RWPE1 (cell line): ENCODE measurements around the gene RIOK2.

Experiments used
- CTCF ChIA-PET: fragments of 350-600 bp; sonication (Branson Sonifier 250); formaldehyde crosslinking; extraction: SDS; loops from one replicate; lab custom pipeline; 2021; lab: Yijun Ruan, JAX
- POLR2A ChIA-PET: fragments of 400-600 bp; formaldehyde crosslinking; extraction: SDS; loops from one replicate; lab custom pipeline; 2020; ENCODE audit warnings: antibody characterized with exemption; ENCODE audit not compliant: low non-redundant PET; lab: Yijun Ruan, JAX
- DNase-seq: peaks from one replicate; pipeline ENCODE4 v3.0.0; 2012; ENCODE audit warnings: low spot score
- H3K27ac ChIP-seq: fragments of 450-650 bp; 2 replicates; pipeline ENCODE4 v1.5.1; 2017
- CTCF ChIP-seq: fragments of 450-650 bp; conservative IDR thresholded peaks from 2 replicates; pipeline ENCODE4 v1.5.1; 2017; ENCODE audit warnings: low read depth, mild to moderate bottlenecking

The RIOK2 gene

GRCh38 chr5:97224112-97224750, 41.2 kb upstream of the RIOK2 start:
- no peak for DNase-seq
- CTCF ChIA-PET: no interaction called here
- H3K27ac ChIP-seq: no peak overlapping the region
- TF ChIP-seq CTCF: no peak
- POLR2A ChIA-PET: no interaction called here

- CTCF ChIA-PET: no interaction called here
- H3K27ac ChIP-seq: no peak overlapping the region
- POLR2A ChIA-PET: no interaction called here
Measured at GRCh38 chr5:97223596-97223995, 40.5 kb upstream of the RIOK2 start.

DNA sequence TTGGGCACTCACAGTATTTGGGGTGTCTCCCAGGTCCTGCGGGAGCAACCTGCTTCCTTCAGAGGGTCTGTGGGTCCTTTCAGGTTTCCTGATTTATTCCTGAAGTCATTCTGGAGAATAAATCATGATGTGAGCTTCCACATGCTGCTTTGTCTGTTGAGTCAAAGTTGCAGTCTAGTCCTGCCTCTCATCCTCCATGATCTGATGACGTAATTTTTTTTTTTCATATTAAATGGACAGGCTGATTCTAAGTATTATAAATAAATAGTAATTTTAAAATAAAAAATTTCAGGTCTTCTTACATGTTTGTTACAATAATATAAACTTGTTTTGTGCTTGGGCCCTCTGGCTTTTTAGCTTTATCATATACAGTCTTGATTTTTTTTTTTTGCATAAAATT, 26.3 kb upstream of the RIOK2 start:
- POLR2A ChIA-PET: no interaction called here
- CTCF ChIA-PET: no interaction called here

More at GRCh38 chr5:97223596-97223995, 40.5 kb upstream of the RIOK2 start:
- no peak for TF ChIP-seq CTCF
- no peak for DNase-seq

DNA sequence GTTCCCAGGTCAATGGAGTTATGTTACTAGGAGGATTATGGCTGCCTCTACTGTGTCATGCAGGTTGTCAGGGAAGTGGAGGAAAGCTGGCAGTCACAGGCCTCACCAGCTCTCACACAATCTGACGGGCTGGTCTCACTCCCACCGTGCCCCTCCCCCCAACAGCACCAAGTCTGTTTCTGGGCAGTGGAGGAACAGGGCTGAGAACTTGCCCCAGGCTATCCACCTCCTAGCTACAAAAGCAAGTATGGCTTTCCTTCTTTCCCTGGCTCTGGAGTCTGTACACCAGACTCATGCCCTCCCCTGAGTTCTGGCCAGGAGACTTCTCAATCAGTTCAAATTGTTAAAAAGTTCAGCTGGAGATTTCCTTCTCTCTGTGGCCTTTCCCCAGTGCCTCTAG, 25.7 kb upstream of the RIOK2 start:
- ChIA-PET CTCF (interaction anchor here (0.6 kb wide), 1 partner anchor 1537 kb away, joined by 3 read pairs; no protein-coding TSS in a partner anchor), POLR2A (no interaction called here)

More for the DNA sequence above, 26.3 kb upstream of the RIOK2 start:
- no peak for DNase-seq
- TF ChIP-seq CTCF: no peak
- H3K27ac ChIP-seq: no peak overlapping the region

DNA sequence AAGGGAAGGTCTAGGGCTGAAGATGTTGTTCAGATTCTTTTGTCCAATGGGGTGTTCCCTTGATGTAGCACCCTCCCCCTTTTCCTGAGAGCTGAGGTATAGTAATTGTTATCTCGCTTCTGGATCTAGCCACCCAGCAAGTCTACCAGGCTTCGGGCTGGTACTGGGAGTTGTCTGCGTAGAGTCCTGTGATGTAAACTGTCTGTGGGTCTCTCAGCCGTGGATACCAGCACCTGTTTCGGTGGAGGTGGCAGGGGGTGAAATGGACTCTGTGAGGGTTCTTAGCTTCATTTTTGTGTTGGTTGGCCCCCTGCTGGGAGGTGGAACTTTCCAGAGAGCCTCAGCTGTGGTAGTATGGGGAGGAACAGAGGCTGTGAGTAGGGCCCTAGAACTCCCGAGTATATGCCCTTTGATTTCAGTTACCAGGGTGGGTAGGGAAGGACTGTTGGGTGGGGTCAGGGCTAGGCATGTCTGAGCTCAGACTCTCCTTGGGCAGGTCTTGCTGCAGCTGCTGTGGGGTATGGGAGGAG, 25.2 kb upstream of the RIOK2 start:
- ChIA-PET CTCF (interaction anchor here (0.6 kb wide), 1 partner anchor 1536 kb away, joined by 3 read pairs; no protein-coding TSS in a partner anchor), POLR2A (no interaction called here)
- no peak for TF ChIP-seq CTCF
- H3K27ac ChIP-seq: no peak overlapping the region
- DNase-seq: no peak

More for the DNA sequence above, 25.7 kb upstream of the RIOK2 start:
- no peak overlapping the region for H3K27ac ChIP-seq
- DNase-seq: no peak
- TF ChIP-seq CTCF: no peak

DNA sequence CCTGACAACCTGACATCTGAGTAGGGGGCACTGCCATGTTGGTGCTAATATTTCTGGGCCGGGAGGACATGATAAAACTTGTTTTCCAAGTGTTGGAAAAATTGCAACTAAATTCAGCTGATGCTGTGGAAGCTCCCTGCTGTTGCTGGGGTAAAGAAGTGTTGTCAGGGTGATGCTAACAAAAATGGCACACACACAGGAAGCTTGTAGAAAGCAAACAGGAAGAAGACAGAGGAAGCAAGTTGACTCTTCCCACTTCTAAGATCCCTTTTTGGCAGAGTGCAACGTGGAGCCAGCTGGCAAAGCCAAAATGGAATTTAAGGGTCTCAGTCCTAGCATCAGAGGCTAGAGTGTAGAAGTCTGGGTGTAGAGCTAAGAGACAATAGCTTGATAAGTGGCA, 11.3 kb upstream of the RIOK2 start:
- POLR2A ChIA-PET: no interaction called here
- no peak overlapping the region for H3K27ac ChIP-seq
- CTCF ChIA-PET: no interaction called here
- no peak for TF ChIP-seq CTCF
- DNase-seq: no peak
